ENCODE data around the gene APOL3. TPM values are rescaled to one million over a fixed set of nuclear protein-coding genes. Genes with fewer than 3 reads are reported as not detected.
"Not testable (repeated sequence)": the region's sequence is repeated elsewhere in the genome, so short reads cannot be mapped to it uniquely, and the experiment has no call there.

The APOL3 gene
- total RNA-seq, 1 donor from 2014 or later = 77.0 TPM

- TF ChIP-seq, protein P1, sequence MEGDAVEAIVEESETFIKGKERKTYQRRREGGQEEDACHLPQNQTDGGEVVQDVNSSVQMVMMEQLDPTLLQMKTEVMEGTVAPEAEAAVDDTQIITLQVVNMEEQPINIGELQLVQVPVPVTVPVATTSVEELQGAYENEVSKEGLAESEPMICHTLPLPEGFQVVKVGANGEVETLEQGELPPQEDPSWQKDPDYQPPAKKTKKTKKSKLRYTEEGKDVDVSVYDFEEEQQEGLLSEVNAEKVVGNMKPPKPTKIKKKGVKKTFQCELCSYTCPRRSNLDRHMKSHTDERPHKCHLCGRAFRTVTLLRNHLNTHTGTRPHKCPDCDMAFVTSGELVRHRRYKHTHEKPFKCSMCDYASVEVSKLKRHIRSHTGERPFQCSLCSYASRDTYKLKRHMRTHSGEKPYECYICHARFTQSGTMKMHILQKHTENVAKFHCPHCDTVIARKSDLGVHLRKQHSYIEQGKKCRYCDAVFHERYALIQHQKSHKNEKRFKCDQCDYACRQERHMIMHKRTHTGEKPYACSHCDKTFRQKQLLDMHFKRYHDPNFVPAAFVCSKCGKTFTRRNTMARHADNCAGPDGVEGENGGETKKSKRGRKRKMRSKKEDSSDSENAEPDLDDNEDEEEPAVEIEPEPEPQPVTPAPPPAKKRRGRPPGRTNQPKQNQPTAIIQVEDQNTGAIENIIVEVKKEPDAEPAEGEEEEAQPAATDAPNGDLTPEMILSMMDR (IDR thresholded peaks at IDR 0.05) = no peak
- H3K36me3 ChIP-seq = no peaks in the 10 kb centered on the region
- intact Hi-C loops (cut with DNase I) = no loop called here
- H3K27me3 ChIP-seq (ENCODE audit: low read depth) = no peaks in the 10 kb centered on the region
- peaks cover 9% of the 10 kb centered on the region for H3K4me1 ChIP-seq
- DNase-seq (no peak), ATAC-seq (no peak)
- no peak overlapping the region for H3K27ac ChIP-seq
- H3K4me3 ChIP-seq = no peak overlapping the region
- H3K9me3 ChIP-seq = no peaks in the 10 kb centered on the region
Measured at GRCh38 chr22:36129071-36129470, 31.5 kb downstream of the APOL3 start.

DNA sequence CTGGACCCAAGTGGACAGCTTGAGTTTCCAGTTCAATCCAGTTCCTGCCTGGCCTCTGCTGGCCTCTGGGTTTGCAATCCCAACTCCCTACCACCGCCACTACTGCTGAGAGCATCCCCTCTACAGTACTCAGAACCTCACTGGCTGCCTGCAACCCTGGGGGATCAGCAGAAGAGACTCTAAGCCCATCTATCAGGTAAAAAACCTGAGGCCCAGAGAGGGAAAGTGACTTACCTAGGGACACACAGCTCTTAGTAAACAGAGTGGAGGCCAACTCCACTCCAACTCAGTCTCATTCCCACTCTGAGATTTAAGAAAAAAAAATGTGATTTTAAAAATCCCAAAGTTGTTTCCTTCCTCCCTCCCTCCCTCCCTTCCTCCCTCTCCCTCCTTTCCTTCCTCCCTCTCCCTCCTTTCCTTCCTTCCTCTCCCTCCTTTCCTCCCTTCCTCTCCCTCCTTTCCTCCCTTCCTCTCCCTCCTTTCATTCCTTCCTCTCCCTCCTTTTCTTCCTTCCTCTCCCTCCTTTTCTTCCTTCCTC is 34.5 kb downstream of the APOL3 start:
- H3K4me3 ChIP-seq = no peak overlapping the region
- H3K27ac ChIP-seq = no peak overlapping the region
- peaks cover 13% of the 10 kb centered on the region for H3K4me1 ChIP-seq
- TF ChIP-seq, protein P1 (IDR thresholded peaks at IDR 0.05) = no peak
- DNase-seq (no peak), ATAC-seq (no peak)
- H3K27me3 ChIP-seq (ENCODE audit: low read depth) = no peaks in the 10 kb centered on the region
- intact Hi-C loops (cut with DNase I) = no loop called here
- no peaks in the 10 kb centered on the region for H3K36me3 ChIP-seq
- H3K9me3 ChIP-seq = no peaks in the 10 kb centered on the region

GRCh38 chr22:36125434-36125833 is 35.1 kb downstream of the APOL3 start:
- no peak for ATAC-seq
- DNase-seq = no peak
- TF ChIP-seq, protein P1 (IDR thresholded peaks at IDR 0.05) = no peak
- Histone ChIP-seq H3K9me3 (no peaks in the 10 kb centered on the region), H3K27me3 (ENCODE audit: low read depth) (no peaks in the 10 kb centered on the region), H3K27ac (no peak overlapping the region), H3K36me3 (no peaks in the 10 kb centered on the region), H3K4me1 (peaks cover 13% of the 10 kb centered on the region), H3K4me3 (no peak overlapping the region)
- intact Hi-C loops (cut with DNase I) = no loop called here

DNA sequence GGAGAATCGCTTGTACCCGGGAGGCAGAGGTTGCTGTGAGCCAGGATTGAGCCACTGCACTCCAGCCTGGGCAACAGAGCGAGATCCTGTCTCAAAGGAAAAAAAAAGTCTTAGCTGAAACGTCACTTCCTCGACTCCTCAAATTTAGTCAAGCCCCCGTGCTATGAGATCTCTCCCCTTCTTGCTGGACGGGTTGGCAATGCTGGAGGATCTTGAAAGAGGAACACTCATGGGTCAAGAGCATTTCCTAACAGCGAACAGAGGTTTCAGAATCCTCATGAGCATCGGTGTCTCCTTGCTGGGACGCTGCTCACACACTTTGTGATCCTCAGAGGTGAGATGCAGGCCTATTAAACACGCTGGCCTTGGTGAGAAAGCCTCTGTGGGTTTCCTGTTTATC is 35.9 kb downstream of the APOL3 start:
- ATAC-seq (peak in 1 of 2 donors; percentile 3), DNase-seq (no peak)
- H3K36me3 ChIP-seq = no peaks in the 10 kb centered on the region
- no peaks in the 10 kb centered on the region for H3K9me3 ChIP-seq
- TF ChIP-seq, protein P1 (IDR thresholded peaks at IDR 0.05) = no peak
- H3K4me3 ChIP-seq = no peak overlapping the region
- intact Hi-C loops (cut with DNase I) = no loop called here
- H3K27me3 ChIP-seq (ENCODE audit: low read depth) = no peaks in the 10 kb centered on the region
- no peak overlapping the region for H3K27ac ChIP-seq
- H3K4me1 ChIP-seq = peaks cover 13% of the 10 kb centered on the region

DNA sequence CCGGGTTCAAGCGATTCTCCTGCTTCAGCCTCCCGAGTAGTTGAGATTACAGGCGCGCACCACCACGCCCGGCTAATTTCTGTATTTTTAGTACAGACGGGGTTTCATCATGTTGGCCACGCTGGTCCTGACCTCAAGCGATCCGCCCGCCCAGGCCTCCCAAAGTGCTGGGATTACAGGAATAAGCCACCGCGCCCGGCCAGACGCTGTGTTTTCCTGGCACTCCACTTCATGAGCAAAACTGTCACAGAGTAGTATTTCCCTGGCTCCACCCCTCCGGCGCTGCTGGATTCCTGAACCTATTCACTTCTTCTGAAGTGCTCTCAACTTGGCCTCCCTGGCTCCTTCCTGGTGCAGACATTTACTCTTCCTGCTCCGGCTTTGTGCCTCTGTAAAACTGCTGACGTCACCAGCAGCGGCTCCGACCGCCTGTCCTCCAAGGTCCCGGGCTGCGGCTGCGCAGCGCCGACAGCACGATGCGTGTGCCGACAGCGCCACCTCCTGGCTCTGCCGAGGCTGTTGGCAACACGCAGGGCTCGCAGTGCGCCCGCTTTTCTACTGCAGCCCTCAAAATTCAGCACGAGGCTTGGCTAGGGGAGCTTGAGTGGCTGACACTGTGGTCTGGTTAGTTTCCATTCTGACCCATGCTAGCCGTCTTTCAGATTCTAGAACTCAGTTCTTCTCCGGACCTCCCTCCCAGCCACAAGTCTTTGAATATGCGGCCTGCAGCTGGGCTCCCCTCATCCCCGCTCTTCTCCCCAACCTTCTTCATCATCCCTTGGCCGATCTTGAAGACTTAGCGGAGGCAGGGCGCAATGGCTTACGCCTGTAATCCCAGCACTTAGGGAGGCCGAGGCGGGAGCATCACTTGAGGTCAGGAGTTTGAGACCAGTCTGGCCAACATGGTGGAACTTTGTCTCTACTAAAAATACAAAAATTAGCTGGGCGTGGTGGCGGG is 36.6 kb downstream of the APOL3 start:
- Histone ChIP-seq H3K27me3 (ENCODE audit: low read depth) (no peaks in the 10 kb centered on the region), H3K9me3 (no peaks in the 10 kb centered on the region), H3K4me1 (peaks cover 13% of the 10 kb centered on the region), H3K27ac (peak overlapping the region; percentile 82), H3K36me3 (no peaks in the 10 kb centered on the region), H3K4me3 (peak overlapping the region; percentile 17)
- peak; percentile 99 for ATAC-seq
- intact Hi-C loops (cut with DNase I) = no loop called here
- TF ChIP-seq, protein P1 (IDR thresholded peaks at IDR 0.05) = peak; percentile 99
- peak; percentile 98 for DNase-seq

DNA sequence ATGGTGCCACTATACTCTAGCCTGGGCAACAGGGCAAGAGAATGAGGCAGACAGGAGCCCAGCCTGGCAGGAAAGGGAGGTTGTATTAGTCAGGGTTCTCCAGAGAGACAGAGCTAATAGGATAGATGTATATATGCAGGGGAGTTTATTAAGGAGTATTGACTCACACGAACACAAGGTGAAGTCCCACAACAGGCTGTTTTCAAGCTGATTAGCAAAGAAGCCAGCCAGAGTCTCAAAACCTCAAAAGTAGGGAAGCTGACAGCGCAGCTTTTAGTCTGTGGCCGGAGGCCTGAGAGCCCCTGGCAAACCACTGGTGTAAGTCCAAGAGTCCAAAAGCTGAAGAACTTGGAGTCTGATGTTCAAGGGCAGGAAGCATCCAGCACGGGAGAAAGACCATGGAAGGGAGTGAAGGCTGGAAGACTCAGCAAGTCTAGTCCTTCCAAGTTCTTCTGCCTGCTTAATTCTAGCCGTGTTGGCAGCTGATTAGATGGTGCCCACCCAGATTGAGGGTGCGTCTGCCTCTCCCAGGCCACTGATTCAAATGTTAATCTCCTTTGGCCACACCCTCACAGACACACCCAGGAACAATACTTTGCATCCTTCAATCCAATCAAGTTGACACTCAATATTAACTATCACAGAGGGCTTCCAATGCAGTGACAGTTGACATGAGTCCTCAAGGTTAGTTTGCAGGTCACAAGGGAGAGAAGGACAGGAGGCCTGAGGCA is 39.8 kb downstream of the APOL3 start:
- peaks cover 13% of the 10 kb centered on the region for H3K4me1 ChIP-seq
- H3K27ac ChIP-seq; H3K9me3 ChIP-seq; intact Hi-C loops (cut with DNase I); H3K36me3 ChIP-seq; ATAC-seq; H3K4me3 ChIP-seq; H3K27me3 ChIP-seq (ENCODE audit: low read depth); DNase-seq: not testable (repeated sequence)
